DMS79 treated with DMSO at 0.1 percent for 48 hours (cell line): Measurements from ENCODE around the gene TBX2.
"Not testable (repeated sequence)": the region's sequence is repeated elsewhere in the genome, so short reads cannot be mapped to it uniquely, and the experiment has no call there.

ENCODE experiments used
- DNase-seq: peaks from one replicate; lab custom pipeline; 2025; lab: John Stamatoyannopoulos, UW

Gene TBX2

DNA sequence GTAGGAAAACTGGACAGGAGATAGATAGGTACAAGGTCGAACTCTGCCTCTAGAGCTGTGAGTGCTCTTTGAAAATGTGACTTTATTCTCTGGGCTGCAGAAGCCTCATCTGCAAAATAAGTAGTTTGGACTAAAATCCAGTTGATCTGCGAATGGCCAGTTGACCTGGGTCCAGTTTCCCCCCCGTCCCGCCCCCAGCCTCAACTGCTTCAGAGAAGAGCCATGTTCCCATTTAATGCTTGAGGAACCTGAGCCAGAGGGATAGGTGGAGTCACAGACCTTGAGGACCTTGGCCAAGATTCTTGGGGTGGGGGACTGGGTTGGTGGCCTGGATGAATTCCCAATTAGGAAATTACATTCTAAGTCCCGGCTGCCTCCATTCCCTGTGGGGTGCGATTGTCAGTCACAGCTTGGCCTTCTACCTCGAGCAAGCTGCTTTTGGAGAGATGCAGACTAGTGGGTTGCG lies 14.1 kb downstream of the TBX2 start:
- DNase-seq, result no peak

DNA sequence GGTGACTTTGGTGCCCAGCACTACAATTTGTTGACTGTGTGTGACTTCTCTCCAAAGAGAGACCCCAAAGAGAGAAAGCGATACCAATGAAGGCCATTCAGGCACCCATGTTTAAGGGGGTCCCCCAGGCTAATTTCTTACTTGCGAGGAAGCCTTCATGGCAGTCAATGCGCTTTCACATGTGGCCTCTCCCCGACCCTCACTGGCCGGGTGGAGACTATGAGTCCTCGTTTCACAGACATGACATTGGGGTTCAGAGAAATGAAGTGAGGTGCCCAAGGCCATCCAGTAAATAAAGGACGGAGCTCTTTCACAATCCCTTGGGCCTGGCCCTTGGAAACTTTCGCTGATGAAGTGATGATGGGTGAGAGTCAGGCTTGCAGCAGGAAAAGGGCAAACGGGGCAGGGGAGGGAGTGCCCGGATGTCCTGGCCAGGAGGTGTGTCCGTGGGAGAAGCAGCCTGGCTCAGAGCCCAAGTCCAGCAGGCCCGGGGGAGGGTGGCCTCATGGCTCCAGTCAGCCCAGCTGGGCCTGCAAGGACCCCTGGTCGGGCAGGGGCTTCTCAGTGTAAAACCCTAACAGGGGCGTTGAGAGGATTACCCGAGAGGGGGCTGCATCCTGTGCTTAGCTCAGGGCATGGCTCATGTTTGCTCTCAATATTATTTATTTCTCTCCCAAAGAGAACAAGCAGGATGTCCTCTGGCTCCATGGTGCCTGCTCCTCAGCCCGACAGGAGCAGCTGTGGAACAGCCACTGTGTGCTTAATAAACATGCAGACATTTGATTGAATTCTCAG lies 14.7 kb downstream of the TBX2 start:
- DNase-seq, result no peak

DNA sequence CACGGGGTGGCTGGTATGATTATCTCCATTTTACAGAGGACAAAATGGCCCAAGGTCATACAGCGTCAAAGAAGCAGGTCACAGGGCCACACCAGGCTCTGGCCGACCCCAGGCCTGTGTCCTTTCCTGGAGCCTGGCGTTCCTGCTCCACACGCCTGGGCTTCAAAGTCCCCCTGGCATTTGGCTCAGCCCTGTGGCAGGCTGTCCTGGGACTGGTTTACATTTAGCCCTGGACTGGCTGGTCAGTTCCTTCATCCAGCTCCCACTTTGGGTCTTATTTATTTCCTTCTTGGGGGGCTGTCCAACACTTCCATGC lies 15.3 kb downstream of the TBX2 start:
- DNase-seq, result no peak

DNA sequence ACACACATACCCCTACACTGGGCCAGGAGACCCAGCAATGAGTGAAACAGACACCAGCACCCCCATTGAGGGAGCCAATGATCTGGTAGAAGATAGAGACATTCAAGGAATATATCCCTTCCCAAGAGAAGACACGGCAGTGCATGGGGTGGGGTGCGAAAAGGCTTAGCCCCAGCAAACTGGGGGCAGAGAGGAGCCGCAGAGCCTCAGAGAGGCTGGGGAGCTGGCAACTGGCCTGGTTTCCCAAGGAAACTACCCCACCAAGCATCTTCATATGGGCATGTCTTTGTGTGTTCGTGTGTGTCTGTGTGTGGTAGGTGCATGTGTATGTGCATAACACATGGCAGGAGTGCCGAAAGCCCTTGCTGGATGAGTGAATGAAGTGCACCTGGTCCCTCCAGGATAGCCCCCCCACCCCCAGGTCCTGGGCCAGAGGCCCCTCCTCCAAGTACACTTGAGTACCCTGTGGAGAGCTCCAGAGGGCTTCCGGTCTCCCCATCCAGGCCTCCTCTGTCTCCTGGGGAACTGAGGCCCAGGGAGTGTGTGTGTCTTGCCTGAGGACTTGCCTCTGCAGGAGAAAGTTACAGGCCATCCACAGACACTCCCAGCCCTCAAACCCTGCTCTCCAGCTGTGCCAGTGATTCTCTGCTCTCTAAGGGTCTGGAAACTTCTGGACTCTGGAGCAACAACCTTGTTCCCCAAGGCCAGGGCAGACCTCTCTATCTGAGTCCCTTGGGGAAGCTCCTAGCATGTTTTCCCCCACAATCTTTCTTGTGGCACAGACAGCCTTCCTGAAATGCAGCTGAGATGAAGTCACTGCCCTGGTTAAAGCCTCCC lies 15.9 kb downstream of the TBX2 start:
- no peak for DNase-seq

DNA sequence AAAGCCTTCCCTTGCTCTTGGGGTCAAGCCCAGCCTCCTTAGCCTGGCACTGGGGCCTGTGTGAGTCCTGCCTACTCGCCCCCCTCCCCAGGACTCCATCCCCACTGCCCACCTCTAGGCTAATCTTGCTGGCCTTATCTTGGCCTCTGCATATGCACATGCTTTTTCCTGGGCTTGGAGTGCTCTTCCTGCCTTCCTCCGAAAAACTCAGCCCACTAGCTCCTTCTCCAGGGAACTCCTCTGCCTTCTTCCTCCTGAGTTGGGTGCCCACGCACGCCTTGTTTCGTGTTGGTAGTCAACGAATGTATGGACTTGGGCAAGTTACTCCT lies 16.5 kb downstream of the TBX2 start:
- no peak for DNase-seq

DNA sequence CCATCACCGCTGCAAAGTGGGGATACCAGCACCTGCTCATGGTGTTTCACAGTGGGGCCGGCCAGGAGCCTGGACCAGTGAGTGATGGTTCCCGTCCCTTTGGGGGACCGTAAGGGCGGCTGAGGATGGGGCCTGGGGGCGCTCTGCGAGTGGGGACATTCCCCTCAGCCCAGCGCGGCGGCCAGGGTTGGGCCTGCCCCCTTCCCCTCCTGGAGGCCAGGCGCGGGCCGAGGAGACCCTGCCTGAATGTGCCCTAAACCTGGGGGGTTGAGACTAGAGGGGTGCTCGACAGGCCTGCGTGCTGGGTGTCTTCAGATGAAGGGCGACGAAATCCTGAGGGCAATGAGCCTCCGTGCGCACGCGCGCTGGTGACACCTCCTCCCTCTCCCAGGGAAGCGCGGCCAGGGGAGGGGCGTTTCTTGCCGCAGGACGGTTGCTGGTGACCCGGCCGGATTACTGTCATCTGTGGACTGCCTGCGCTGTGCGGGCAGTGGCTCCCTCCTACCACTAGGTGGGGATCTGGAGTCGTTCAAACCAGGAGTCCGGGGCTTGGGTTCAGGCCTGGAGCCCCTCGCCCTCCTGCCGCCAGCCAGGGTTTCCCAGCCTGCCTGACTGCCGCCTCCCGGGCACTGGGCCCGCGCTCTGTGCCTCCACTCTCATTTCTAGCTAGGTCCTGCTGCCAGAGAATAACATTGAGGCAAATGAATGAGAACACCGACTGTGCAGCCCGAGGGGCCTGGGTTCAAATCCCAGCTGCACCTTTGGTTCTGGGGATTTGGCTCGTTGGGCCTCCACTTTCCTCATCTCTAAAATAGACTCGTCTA lies 17.1 kb downstream of the TBX2 start:
- no peak for DNase-seq

DNA sequence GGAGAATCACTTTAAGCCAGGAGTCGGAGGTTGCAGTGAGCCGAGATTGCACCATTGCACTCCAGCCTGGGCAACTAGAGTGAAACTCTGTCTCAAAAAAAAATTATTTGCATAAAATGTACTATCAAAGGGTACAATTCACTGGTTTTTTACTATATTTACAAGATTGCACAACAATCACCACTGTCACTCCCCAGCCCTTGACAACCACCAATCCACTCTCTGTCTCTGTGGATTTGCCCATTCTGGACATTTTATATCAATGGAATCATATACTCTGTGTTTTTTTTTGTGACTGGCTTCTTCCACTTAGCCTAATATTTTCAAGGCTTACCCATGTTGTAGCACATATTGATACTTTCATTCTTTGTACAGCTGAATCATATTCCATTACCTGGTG lies 18.8 kb downstream of the TBX2 start:
- no peak for DNase-seq

DNA sequence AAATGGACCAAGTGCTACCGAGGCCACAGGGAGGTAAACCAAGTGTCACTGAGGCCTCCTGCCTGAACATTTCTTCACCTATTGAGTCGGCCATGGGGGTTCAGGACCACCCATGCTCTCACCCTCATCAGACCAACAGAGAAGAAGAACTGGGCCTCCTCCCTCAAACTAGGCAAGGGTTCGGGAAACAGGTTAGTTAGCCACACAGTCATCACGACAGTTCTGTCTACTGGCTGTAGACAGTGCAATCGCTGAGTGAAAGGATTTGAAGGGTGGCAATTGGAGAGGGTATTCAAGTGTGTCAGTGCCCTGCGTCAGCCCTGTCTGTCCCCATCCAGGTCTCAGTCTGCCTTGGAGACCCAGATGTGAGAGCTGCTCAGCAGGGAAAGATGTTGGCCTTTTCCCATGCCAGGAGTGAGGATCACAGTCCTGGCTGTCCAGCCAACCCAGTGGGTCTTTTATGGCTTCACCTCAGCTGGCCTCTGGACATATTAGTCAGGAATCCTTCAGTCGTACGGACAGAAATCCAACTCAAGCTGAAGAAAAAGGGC lies 19.9 kb downstream of the TBX2 start:
- DNase-seq, result no peak

DNA sequence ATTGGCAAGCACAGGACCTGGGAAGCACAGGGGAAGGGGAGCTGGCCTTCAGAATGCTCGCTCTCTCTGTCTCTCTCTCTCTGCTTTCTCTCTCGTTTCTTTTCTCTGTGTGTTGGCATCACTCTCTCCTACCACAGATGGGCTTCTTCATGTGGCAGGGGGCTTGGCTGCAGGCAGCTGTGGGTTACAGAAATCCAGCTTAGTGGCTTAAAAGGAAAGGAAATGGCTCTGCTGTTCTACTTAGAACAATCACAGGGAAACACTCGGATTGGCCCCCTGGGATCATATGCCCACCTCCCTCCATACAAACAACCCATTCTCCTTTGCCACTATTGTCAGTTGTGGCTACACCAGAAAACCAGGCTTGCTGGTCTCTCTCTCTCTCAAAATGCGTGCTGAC lies 20.4 kb downstream of the TBX2 start:
- DNase-seq, result no peak

DNA sequence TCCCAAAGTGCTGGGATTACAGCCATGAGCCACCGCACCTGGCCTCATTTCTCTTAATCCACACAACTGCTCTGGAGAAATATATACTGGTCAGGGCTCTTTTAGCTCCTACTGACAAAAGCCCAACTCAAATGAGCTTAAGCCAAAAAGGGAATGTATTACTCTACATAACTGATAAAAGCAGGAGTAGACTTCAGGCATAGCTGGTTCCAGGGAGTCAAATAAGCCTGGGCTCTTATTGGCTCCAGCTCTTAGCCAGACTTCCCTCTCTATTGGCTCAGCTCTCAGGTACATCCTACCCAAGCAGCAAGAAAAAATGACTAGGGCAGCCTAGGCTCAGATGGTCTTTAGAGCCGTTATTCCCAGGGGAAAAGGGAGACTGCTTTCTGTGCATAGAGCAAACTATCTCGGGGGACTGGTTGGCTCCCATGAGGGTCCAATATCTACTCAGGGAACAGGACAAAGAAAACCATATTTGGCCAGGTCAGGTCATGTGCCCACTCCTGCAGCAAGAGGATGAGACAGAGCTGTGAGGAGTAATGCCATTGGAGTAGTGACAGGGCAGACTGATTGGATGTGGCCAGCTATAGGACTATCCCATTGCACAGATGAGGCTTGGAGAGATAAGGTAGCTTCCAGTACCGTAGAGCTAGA lies 21.2 kb downstream of the TBX2 start:
- DNase-seq, result no peak

DNA sequence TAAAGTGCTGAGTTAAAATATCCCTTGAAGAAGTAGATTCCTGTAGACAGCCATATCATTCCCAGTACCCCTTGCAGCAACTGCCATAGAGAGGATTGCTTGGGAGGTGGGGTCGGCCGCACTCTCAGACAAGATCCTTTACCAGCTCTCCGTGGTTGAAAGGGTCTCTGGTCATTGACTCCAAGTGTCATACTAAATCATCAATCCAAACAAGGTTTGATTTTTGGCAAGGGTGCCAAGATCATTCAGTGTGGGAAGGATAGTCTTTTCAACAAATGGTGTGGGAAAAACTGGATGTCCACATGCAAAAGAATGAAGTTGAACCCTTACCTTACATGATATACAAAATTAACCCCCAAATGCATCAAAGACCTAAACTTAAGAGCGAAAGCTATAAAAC lies 21.8 kb downstream of the TBX2 start:
- DNase-seq, result no peak

DNA sequence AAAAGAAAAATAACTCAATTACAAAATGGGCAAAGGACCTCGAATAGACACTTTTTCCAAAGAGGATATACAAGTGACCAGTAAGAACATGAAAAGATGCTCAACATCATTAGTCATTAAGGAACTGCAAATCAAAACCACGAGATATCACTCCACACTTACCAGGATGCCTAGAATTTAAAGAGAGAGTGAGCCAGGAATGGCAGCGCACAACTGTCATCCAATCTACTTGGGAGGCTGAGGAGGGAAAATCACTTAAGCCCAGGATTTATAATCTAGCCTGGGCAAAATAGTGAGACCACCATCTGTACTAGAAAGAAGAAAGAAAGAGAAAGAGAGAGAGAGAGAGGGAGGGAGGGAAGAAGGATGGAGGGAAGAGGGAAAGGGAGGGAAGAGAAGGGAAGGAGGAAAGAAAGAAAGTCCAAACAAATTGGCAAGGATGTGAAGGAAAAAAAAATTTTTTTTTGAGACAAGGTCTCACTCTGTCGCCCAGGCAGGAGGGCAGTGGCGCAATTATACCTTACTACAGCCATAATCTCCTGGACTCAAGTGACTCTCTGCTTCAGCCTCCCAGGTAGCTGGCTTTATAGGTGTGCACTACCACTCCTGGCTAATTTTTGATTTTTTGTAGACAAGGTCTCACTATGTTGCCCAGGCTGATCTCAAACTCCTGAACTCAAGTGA lies 22.6 kb downstream of the TBX2 start:
- no peak for DNase-seq

DNA sequence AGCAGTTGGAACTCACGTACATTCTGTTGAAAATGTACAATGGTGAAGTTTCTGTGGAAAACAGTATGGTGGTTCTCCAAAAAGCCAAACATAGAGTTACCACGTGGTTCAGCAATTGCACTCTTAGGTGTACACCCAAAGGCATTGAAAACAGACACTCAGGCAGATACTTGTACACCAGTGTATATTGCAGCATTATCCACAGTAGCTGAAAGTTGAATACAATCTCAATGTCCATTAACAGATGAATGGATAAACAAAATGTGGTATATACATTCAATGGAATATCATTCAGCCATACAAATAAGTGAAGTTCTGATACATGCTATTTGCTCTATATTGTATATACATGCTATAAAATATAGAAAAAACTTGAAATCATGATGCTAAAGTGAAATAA lies 23.2 kb downstream of the TBX2 start:
- no peak for DNase-seq

DNA sequence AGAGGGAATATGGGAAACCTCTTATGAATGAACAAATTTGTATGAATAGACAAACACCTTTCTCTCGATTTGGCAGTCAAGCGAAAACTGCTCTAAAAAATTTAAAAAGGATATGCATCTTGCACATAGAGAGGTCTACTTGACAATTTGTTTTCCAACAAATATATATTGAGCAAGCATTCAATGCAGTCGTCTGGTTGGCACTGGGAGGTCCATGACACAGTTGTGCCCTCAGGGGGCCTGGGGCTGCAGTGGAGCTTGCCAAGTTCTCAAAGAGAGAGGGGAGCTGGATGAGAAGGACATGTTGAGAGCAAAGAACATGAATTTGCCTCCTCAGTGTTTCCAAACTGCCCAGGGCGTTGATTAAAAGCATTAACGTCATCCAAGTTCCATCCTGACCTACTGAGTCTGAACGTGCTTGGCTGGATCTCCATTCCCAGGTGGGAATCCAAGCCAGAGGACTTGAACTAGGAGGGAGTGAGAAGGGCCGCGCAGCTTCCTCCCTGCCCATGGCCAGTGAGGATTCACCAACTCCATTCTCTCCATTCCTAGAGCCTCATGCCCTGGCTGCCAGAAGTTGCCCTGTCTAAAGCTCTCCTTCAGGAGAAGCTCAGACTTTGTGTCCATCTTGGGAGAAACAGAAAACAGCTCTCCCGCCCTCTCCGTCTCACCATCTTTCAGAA lies 24.5 kb downstream of the TBX2 start:
- DNase-seq, result peak; percentile 65

DNA sequence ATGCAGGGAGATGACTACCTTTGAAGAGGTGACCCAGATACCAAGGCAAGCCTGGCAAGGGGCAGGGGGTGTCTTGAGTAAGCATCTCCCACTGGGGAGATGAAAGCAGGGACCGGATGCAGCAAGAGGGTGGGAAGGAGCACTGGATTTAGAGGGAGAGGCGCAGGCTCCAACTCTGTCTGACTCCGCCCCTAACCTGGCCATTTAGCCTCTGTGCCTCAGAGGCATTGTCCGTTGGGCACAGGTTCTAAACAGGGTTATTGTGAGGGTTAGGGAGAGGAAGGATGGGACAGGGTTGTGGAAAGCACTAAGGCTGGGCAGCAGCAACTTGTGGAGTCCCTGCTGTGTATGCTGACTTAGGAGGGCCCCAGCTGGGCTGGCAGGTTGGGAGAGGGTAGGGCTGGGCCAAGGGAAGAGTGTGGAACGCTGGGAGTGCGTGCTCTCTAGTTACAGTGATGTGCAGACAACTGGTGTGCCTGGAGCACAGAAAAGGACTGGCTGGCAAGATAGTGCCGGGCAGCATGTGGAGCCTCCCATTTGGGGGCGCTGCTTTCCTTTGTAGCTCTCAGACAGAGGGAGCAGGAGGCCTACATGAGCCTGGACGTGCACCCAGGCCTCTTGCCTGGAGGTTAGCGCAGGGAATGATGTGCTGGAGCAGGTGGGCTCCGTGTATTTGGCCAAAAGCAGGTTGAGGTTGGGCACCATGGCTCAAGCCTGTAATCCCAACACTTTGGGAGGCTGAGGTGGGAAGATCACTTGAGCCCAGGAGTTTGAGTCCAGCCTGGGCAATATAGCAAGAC lies 26.2 kb downstream of the TBX2 start:
- DNase-seq, result no peak

DNA sequence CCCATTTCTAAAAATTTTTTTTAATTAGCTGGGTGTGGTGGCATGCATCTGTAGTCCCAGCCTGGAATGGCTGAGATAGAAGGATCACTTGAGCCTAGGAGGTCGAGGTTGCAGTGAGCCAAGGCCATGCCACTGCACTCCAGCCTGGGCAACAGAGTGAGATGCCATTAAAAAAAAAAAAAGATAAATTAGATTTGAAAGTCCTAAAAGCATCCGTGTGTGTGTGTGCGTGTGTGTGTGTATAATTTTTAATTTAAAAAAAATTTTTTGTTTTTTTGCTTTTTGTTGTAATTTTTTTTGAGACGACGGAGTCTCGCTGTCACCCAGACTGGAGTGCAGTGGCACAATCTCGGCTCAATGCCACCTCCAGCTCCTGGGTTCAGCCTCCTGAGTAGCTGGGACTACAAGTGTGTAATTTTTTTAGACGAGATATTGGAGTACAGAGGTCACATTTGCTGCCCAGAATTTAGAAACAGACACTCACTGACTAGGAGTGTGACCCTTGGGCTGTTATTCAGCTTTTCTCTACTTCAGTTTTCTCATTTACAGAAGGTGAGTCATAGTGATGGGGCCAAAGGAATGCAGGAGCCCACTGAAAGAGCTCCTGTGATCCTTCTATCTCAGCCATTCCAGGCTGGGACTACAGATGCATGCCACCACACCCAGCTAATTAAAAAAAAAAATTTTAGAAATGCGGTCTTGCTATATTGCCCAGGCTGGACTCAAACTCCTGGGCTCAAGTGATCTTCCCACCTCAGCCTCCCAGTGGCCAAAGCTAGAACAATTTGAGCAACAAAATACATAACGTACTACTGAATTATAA lies 27.1 kb downstream of the TBX2 start:
- DNase-seq, result no peak

DNA sequence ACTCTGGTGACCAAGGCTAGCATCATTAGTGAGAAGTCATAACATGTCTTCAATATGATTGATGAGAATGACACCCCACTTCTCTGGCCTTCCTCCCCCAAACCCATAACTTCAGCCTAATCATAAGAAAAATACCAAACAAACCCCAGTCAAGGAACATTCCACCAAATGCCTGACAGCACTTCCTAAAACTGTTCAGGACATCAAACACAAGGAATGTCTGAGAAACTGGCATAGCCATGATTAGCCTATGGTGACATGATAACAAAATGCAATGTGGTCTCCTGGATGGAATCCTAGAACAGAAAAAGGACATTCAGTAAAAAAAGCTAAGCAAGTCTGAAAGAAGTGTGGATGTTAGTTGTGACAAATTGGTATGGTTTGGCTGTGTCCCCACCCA lies 27.9 kb downstream of the TBX2 start:
- DNase-seq, result no peak

DNA sequence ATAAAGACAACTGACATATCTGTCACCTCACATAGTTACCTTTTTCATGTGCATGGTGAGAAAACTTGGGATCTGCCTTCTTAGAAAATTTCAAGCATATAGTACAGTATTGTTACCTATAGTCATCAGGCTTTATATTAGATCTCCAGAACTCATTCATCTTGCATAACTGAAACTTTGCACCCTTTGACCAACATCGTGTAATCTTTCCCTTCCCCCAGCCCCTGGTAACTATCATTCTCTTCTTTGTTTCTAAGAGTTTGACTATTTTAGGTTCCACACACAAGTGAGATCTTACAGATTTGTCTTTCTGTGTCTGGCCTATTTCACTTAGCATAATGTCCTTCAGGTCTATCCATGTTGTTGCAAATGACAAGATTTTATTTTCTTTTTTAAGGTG lies 29.6 kb downstream of the TBX2 start:
- no peak for DNase-seq

DNA sequence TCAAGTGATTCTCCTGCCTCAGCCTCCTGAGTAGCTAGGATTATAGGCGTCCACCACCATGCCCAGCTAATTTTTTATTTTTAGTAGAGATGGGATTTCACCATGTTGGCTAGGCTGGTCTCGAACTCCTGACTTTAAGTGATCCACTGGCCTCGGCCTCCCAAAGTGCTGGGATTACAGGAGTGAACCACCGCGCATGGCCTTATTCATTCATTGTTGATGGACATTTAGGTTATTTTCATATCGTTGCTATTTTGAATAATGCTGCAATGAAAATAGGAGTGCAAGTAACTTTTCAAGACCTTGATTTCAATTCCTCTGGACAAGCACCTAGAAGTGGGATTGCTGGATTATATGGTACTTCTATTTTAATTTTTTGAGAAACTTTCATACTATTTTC lies 30.2 kb downstream of the TBX2 start:
- not testable (repeated sequence) for DNase-seq
